DMS79 (cell line): ENCODE measurements around the gene MYLK3.

Experiments used
- DNase-seq: peaks from one replicate; lab custom pipeline; 2025; lab: John Stamatoyannopoulos, UW

The MYLK3 gene

GRCh38 chr16:46727184-46727583 is 21.0 kb downstream of the MYLK3 start:
- DNase-seq, result no peak

GRCh38 chr16:46721885-46722284 is 26.3 kb downstream of the MYLK3 start:
- DNase-seq, result no peak

DNA sequence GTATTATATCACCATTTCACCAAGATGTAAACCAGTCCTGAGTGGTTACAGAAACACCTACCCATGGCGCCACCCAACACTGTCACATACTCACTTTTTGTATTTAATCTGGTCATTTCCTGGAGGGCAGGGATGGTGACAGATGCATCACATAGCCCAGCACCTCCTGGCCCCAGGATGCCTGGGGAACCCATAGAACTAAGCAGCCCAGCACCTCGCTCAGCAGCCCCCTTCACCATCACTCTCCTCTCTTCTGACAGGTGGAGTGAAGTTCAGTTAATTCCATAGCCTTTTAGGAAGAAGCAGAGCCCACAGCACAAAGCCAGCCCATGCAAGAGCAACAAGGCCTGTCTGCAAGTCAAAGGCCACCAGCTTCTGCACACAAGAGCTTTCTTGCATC is 27.5 kb downstream of the MYLK3 start:
- DNase-seq, result no peak

DNA sequence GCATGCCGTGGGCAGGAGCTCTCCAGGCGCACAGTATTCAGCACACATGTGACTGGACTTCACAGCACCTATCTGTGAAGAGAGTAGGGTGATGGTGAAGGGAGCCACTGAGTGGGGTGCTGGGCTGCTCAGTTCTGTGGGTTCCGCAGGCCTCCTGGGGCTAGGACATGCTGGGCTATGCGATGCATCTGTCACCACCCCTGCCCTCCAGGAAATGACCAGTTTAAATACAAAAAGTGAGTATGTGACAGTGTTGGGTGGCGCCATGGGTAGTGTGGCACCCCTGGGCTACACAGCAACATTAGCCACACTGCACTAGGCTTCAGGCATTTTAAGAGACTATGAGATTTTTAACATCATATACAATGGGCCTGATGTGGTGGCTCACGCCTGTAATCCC is 28.6 kb downstream of the MYLK3 start:
- DNase-seq, result no peak

- DNase-seq, result no peak
These were observed 29.9 kb downstream of the MYLK3 start for GRCh38 chr16:46718214-46718613.

DNA sequence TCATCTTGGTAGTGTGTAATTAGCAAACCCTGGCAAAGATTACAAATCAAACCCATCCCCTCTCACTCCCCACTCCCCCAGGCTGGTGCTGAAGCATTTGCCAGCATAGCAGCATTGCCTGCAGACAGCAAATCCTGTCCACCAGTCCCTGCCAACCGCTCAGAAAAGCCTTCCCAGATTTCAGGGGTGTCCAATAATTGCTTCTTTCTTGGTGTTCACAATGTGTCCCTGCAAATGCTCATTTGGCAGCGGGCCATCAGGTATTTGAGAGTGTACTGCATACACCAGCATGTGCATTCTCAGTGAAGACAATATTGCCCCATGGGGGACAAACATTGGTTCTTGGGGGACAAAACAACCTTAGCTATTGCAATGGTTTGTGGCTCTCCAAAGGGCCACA is 30.5 kb downstream of the MYLK3 start:
- DNase-seq, result no peak

DNA sequence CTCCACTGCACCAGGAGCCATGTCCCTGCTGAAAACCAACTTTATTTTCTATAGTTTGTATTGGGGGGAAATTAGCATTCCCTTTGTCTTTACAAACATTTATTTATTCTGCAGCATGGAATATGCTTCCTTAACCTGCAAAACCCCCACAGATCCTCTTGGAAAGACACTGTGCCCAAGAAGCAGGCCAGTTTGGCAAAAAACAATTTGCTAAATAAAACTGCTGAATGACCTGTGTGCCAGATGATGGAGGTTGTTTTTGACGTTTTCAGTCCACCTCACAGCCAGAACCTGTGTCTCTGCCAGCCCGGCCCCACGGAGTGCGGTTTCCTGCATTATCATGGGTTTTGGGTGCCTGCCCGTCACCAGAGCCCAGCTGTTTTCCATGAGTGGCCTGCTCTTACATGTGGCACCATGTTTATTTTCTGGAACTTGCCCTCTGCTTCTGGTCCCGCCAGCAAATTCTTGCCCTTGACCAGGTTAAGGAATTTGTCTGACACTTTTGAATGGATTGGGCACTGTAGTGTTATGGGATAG is 32.3 kb downstream of the MYLK3 start:
- DNase-seq, result no peak

DNA sequence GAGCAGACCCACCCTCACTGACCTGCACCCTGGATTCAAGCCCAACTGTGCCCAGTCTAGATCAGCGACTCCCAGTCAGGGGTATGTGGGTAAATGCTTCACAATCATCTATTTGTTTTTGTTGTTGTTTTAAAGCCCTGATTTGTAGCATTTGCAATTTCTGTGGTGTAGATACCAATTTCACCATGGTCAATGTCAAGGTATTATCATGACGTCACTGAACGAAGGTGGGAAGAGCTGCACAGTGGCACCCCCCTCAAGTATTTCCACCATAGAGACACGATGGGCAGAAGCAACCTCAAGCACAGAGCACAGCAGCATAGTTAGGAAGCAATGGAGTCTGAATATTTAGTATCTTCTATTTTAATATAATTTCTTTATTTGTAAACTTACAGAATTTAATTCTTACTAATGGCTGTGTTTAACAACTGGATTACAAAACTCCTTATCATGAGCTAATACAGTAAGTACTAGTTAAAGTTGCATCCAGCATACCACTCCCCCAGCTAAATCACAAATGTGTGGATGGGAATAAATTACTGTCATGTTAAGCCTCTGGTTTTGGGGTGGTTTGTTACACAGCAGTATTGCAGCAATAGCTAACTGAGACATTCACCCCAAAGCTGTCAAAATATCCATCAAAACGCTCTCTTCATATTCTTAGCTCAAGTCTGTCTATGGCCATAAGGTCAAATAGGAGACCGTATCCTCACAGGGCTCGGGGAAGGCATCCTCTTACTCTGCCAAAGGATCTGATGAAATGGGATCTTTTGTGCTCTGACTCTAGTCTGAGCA is 33.1 kb downstream of the MYLK3 start:
- no peak for DNase-seq

DNA sequence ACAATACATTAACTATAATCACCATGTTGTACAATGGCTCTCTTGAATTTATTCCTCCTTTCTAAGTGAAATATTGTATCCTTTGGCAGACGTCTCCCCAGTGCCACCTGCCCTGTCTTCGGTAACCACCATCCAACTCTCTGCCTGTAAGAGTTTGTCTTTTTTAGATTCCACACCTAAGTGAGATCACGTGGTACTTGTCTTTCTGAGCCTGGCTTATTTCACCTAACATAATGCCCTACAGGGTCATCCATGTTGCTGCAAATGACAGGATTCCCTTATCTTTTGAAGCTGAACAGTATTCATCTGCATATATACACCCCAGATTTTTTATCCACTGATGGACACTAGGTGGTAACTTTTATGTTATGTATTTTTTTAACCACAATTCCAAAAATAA is 34.5 kb downstream of the MYLK3 start:
- DNase-seq, result no peak

GRCh38 chr16:46712911-46713310 is 35.2 kb downstream of the MYLK3 start:
- DNase-seq, result no peak

DNA sequence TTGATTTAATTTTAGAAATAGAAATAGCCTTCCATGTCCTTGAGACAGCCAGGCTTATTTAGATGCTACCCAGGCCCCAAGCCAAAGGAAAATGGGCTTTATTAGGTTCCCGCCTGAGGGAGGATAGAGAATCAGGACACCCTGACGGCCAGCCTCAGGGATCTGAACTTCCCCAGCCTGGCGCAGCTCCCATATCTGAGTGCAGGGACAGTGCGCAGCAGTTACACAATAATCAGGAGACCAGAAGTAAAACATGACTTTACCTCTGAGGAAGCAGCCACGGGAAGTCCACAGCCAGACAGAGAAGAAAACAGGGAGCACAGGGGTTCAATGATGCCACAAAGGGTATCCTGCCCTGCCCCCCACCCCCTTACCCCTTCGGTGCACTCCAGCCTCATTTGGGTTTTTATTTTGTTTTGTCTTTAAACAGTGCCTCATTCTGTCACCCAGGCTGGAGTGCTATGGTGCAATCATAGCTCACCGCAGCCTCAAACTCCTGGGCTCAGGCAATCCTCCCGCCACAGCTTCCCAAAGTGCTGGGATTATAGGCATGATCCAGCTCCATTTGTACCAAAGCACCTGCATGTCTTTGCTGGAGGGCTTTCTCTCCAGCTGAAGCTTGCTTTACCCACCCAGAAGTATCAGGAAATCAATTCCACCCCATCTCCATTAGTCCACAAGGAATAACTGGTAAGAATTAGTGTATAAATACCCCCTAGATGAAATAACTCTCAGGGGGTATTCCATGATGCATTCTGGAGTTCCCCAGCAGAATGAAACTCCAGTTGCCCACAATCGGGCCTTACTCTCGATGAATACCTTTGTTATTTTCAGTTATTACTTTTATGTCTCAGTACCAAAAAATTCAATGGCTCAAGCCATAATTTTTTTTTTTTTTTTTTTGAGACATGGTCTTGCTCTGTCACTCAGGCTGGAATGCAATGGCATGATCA is 36.8 kb downstream of the MYLK3 start:
- no peak for DNase-seq

DNA sequence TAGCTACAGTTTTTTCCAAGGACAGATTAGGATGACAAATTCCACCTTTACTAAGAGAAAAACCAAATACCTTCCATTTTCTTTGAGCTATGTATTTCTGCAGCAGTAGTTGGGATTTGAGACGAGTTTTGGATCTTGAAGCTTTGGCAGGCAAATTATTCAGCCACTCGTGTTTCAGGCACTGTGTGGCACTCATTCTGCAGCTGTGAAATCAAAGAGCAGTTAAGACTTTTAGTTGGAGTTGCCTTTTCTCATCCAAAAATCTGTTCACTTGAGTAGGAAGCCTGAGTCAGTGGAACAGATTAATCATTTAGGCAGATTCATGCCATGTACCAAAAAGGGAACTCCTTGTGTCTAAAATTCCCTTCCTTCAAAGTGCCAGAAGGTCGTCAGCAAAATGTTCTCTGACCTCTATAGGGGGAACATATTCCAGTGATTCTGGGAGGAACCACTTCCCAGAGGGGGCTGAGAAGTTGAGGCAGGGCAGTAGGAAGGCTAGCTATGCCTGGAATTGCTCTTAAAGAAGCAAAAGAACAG is 38.6 kb downstream of the MYLK3 start:
- no peak for DNase-seq

DNA sequence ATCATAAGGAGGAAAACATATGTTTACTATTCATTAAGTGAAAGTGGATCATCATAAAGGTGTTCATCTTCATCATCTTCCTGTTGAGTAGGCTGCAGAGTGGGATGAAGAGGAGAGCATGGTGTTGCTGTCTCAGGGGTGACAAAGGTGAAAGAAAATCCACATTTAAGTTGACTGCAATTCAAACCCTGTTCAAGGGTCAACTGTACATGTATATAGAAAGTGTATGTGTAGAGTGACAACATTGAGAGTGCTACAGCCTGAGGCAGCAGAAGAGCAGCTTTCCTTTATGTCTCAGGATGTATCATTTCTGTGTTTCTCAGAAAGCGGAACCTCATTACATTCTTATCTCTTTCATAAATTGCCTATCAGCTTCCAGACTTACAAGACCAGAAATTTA is 41.5 kb downstream of the MYLK3 start:
- DNase-seq, result no peak

DNA sequence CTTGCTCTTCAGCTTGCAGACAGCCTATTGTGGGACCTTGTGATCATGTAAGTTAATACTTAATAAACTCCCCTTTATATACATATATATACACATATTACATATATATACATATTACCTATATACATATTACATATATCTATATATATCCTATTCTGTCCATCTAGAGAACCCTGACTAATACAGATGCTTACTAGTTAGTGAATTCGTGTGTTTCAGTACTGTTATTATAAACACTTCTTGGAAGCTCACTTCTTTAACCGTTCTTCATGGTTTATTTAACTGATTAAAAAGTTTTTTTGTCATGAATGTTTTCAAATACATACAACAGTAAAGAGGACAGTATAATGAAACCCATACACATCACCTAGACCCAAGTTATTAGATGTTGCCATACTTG is 46.1 kb downstream of the MYLK3 start:
- DNase-seq, result no peak

GRCh38 chr16:46701615-46702014 is 46.5 kb downstream of the MYLK3 start:
- no peak for DNase-seq

DNA sequence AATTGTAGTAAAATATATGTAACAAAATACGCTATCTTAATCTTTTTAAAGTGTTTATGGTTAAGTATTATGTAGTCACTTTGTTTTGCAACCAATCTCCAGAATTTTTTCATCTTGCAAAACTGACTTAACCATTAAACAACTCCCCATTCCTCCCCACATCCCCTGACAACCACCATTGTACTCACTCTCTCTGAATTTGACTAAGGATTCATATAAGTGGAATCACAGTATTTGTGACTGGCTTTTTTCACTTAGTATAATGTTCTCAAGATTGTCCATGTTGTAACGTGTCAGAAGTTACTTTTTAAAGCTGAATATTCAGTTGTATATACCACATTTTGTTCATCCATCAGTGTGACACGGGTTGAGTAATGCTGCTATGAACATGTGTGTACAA is 48.1 kb downstream of the MYLK3 start:
- DNase-seq, result no peak

GRCh38 chr16:46696957-46697356 is 51.2 kb downstream of the MYLK3 start:
- no peak for DNase-seq

DNA sequence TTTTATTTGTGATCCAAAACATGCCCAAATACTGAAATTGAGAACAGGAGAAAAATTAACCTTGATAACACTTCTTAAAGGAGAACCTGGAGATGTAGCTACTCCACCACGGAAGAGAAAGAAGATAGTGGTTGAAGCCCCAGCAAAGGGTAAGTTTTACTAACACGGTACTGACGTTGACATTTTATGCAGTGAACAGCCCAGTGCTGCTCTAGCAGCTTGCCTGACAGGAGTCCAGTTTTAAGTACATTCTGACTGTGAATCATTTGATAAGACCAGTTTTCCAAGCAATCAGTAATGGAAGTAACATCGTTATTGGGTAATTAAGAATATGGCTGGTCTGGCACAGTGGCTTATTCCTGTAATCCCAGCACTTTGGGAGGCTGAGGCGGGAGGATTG is 52.2 kb downstream of the MYLK3 start:
- DNase-seq, result no peak

- DNase-seq, result no peak
These were observed 54.5 kb downstream of the MYLK3 start for GRCh38 chr16:46693598-46693997.

DNA sequence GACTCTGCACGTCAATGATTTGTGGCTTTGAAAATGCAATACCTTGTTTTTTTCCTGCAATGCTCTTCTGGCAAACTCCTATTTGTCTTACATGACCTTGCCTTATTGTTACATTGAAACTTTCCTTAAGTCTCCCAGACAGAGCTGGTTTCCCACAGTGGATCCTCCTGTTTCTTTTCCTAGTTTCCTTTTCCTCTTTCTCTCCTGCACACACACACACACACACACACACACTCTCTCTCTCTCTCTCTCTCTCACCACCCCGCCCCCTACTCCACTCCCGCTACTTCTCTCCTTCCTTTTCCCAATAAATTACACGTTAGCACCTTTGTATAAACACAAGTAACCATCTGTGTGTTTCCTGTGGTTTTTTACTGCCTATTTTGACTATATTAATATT is 56.4 kb downstream of the MYLK3 start:
- DNase-seq, result no peak

GRCh38 chr16:46690281-46691178 is 57.6 kb downstream of the MYLK3 start:
- no peak for DNase-seq
